HG03460 (cell line): ENCODE data around the gene TENM4.

Source experiments
- ATAC-seq: cut with Tn5 transposase; IDR thresholded peaks from one replicate; pipeline ENCODE4 v1.9.1; 2021; ENCODE audit not compliant: unreplicated experiment

Gene TENM4

DNA sequence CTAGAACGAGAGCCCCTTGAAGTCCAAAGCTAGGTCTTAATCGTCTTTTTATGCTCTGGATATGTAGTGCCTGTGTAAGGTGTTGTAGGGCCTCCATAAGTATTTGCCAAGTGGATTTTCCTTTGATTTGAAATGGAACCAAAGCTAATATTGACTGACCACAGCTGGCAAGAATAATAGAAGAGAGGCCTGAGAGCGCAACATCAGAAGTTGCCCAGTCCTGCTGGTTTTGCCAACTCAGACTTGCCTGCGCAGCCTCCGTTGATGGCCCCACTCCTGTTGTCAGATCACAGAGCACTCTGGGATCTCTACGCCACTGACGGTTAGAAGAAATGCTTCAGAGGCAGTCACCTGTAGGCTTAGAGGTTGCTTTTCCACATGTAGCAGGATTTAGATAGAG is 251.2 kb downstream of the TENM4 start:
- ATAC-seq = no peak

DNA sequence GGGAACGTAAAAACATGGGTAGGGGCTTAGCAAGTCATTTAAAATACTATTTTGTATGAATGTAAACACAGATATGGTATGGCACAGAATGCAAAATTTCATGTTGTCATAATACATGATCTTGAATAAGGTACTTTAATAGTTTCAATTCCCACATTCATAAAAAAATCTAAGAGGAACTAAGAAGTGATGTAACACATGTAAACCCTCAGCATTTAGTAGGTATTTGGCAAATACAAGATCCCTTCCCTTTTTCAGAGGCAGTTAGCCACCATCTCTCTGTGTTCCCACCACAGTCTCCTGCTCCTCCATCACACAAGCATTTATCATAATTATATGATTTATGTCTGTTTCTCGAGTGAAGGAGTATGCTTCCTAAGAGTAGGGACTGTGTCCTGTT is 251.8 kb downstream of the TENM4 start:
- ATAC-seq = no peak

DNA sequence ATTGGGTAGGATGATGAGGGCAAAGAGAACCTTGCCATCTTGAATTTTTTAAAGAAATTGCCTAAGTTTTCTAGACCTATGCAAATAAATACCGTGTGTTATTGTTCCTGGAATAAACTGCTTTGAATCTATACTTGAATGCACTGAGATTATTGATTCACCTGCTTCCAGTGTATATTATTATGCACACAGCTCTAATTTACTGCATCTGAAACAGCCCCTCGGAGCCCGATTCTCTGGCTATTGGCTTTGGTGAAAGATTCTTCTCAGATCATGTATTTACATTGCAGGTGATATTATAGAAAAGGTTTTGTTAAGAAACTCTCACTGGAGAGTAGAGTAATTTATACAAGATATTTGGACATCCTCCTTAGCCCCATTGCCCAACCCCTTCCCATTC is 254.2 kb downstream of the TENM4 start:
- ATAC-seq = no peak

DNA sequence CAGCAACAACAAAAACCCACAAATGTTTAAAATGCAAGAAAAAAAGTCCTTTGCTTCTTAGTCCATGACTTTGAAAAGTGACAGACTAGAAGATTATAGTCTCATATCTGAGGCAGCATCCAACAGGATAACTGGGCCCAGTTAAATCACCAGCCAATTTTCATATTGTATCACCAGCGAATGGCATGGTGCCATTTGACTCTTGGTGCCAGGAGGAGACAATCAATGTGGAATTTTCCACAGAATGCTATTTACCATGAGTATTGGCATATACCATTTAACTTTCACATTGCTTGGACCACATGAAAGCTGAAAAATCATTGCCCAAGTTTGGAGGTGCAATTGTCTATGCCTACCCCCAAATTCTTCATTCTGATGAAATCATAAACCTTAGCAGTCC is 255.5 kb downstream of the TENM4 start:
- ATAC-seq = no peak

DNA sequence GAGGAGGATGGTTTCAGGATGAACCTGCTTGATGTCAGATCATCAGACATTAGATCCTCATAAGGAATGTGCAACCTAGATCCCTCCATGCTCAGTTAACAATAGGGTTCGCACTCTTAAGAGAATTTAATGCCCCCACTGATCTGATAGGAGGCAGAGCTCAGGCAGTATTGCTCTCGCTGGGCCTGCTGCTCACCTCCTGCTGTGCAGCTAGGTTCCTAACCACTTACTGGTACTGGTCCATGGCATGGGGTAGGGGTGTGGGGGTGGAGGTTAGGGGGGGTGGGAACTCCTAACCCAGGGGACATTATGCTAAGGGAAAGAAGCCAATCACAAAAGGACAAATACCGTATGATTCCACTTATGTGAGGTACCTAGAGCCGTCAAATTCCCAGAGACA is 256.5 kb downstream of the TENM4 start:
- ATAC-seq = no peak

DNA sequence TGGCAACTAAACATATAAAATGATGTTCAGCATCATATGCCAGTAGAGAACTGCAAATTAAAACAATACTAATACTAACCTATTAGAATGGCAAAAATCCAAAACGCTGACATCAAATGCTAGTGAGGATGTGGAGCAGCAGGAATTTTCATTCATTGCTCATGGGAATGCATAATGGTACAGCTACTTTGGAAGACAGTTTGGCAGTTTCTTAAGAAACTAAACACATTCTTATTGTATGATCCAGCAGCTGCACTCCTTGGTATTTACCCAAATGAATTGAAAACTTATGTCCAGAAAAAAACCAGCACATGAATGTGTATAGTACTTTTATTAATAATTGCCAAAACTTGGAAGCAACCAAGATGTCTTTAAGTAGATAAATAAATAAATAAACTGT is 258.0 kb downstream of the TENM4 start:
- ATAC-seq = no peak

DNA sequence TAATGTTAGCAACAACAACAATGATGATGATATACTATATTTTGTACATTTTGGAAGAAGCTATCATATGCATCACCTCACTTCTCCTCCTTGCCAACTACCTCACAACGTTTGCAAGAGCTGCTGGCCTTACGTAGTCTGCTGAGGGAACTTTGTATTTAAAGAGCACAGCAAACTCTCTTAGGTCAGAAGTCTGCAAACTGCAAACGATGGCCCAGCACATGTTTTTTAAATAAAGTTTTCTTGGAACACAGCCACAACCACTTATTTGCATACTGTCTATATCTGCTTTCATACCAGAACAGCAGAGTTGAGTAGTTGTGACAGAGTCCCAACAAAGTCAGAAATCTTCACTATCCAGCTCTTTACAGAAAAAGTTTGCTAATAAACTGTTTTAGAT is 261.7 kb downstream of the TENM4 start:
- no peak for ATAC-seq

DNA sequence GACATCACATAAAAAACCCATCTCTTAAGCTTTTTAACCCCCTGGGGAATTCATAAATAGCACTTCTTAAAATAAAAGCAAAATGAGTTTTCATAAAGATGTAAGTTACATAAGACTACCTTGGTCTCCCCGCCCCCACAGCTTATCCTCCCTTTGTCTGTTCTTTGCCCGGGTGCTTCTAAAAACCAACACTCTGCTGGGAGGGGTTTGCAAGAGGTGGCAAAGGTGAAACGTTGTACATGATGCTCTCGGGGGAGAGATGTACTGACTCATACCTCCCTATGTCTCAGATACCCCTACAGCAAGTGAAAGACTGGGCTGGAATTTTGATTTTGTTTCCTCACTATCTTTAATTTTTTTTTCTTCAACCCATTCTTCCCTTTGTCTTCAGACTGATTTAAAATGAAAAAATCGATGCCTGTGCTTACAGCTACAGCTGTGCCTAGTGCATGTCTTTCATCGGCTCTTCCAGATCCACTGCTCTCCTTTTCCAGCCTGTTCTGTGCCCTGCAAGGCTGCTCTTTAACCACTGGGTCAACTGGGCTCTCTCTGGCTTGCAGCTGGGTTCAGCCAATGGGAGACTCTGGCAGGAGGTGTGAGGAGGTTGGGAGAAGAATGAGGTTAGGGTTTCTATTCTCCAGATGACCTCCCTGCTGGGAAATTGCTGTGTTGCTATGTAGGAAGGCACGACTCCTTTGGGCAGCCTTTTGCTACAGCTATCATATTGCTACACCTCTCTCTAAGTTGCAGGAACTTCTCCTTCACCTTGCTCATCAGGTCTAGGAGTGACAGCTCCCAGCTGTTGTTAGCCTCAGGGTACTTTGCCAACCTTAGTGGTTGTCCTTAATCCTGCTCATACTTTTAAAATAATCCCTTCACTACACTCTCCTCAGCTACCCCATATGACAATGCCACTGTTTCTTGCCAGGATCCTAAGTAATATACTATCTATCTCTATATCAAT is 266.5 kb downstream of the TENM4 start:
- ATAC-seq = no peak

DNA sequence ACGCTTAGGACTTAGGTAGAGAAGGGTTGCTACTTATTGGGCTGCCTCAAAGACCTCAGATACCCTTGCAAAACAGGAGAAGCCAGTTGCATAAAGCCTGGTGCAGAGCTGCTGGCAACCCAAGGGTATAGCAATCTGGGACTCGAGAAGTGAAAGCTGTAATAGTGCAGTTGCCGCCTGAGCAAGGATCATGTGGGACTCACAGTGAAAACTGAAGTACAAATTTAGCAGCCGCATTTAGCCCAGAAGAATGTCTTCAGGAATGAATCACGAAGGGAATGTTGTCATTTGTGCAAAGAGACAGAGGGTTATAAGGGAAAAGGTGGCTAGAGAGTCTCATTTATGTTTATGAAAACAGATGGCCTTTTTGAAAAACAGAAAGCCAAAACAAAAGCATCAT is 267.2 kb downstream of the TENM4 start:
- no peak for ATAC-seq

DNA sequence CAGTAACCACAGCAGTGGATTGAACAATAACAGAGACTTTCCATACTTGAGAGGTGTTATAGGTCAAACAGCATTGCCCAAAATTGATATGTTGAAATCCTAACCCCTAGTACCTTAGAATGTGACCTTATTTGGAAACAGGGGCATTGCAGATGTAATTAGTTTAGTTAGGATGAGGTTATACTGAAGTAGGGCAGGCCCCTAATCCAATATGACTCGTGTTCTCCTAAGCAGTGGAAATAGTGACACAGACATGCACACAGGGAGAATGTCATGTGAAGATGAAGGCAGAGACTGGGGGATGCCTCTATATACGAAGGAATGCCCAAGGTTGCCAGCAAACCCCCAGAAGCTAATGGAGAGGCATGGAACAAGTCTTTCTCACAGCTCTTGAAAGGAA is 270.5 kb downstream of the TENM4 start:
- ATAC-seq = no peak

DNA sequence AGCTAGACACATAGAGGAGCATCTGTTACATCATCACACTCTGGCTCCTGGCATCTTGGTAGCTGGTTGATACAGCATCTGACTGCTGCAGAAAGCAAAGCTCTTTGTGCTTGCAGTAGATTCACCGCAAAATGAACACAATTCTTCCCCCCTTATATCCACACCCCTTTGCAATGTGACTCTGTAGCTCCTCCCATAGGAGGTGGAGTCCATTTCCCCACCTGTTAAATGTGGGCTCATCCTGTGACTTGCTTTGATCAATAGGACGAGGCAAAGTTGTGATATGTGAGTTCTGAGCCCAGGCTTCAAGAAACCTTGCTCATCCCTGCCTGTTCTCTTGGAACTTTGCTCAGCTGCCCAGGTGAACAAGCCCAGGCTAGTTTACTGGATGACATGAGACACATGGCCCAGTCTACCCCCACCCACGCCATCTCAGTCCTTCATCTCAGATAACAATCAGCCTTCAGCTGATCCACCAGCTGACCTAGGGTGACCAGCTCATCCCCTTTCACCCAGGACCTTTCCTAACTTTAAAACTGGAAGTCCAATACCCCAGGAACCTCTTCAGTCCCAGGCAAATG is 272.2 kb downstream of the TENM4 start:
- ATAC-seq = no peak

DNA sequence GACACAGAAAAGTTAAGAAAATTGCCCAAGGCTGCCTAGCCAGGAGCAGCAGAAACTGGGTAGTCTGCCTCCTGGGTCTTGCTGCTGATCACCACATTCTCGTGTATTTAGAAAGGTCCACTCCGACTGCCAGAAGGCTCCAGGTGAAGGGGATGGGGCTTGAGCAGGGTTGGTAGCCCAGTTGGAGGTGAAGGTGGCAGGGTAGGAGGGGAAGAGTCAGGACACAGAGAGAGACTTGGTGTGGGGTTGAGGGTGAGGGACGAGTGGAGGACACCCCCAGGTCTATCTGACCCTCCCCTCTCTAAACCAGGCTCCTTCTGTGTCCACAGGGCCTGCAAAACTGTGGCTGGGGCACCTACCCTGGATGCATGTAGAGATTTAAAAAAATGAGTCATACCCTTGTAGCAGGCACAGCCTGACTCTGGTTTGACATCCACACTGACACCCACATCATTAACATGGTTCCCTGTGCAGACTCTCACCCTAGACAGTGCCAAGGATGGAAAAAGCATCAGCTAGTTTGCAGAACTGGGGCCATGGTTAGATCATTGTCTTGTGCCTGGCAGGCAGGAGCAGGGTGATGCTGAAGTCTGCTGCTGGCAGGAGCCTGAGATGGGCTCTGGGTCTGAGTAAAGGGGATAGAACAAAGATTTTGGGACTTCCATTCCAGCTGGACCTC is 273.2 kb downstream of the TENM4 start:
- ATAC-seq = no peak

DNA sequence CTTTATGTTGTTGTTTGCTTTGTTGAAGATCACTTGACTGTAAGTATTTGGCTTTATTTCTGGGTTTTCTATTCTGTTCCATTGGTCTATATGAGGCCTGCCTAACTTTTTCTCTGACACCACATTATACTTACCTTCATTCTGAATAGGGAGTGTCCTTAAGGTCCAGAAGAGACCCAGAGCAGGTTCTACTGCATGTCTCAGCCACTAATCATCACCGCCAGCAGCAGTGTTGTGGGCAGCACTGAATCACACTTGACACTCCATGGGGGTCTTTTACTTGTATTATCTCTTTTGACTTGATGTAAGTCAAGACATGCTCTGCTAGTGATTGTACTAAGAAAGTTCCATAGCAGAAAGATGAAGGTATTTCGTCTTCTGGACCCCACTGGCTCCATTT is 274.9 kb downstream of the TENM4 start:
- ATAC-seq = no peak

DNA sequence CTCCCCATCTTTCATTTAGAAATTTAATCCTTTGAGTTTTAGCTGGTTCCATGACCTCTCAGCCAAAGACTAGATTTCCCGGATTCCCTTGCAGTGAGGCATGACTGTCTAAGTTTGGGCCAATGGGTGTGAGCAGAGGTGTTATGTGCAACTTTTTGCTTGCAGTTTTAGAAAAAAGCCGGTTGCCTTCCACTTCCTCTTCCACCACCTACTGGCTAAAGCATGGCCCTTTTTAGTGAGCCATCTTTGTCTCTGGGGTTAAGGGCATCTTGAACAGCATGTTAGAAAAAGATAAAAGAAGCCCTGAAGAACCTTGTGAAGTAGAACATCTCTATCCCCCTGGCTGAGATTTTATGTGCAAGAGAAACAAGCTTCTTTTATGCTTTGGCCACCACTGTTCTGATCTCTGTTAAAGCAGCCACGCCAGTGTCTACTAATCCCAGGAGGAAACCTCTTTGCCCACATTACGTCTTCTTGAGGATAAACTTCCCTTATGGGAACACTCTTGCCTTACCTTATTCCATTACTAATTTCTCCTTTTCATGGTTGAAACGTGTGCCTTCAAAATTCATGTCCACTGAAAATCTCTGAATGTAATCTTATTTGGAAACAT is 279.9 kb downstream of the TENM4 start:
- ATAC-seq = no peak

DNA sequence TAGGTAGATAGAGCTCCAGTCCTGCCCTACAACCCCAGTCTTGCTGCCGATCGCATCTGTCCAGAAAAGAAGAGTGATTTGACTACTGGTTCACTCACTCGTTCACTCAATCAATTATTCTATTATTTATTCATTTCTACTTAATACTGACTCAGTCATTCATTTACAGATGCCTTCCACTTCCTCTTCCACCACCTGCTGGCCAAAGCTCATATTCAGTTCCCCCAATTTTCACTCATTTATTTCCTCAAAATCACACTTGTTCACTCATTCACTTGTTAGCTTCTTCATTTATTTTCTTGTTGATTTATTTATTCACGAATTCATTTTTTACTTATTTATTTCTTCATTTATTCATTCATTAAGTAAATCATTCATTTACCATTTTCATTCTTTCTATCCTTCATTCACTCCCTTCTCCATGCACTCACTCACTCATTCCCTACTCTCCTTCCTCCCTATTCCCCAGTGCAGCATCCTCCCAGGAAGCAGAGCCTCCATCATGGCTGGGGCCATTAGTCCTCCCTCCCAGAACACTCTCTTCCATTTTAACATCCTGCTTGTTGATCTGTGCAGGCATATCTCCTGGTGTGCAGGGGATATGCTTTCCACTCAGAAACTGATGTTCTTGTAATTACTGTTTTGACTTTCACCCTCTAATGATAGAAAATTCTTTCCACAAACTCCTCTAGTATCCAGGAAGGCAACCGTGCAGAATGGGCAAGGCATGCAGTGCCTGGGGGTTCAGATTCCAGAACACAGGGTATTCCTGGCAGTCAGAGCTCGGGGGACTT is 281.0 kb downstream of the TENM4 start:
- ATAC-seq = no peak

DNA sequence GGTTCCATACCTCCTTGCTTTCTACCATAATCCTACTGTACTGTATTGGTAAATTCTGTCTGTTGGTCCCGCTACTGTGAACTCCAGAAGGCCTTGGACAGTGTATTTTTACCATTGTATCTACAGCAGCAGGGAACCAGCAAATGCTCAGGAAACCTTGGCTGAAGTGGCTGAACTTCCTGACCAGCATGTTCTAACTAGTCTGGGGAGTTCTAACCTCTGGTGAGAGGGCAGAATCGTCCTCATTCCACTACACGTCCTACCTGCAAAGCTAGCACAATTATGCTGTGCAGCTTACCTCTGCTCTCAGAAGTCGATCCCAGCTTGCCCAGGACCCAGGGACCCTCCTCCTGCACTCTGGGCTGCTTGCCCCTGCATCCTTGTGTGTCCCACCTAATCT is 283.1 kb downstream of the TENM4 start:
- ATAC-seq = no peak

DNA sequence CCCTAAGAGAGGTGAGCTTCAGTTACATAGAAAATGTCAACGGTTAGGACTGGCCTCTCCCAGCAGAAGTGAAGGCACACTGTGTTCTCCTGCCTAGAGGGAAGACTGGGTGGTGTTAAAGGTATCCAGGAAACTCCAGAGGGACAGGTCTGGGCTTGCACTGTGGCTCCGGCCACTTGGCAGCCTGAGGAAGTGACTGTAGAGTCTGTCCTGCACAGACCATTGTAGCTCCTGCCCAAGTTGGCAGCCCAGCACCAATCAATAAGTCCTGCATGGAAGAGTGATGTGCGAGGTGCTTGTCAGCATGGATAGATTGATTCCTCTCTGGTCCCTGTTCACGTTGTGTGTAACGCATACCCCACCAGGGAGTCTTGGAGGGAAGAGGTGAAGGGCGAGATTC is 284.8 kb downstream of the TENM4 start:
- ATAC-seq = no peak

DNA sequence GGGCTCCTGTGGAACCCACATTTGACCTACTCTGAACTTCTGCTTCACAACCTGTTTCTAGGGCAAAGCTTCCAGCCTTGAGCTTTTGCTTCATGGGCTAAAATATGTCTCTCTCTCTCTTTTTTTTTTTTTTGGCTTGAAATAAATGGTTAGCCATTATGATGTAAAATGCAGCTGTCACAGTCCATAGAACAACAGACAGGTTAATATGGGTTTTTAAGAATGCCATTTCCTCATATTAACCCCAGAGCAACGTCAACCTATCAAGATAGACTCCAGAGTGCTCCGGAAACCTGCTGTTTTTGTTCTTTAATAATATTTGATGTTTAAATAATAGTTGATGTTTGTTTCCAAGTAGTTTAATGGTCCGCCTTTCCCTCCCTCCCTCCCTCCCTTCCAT is 285.6 kb downstream of the TENM4 start:
- ATAC-seq = no peak

DNA sequence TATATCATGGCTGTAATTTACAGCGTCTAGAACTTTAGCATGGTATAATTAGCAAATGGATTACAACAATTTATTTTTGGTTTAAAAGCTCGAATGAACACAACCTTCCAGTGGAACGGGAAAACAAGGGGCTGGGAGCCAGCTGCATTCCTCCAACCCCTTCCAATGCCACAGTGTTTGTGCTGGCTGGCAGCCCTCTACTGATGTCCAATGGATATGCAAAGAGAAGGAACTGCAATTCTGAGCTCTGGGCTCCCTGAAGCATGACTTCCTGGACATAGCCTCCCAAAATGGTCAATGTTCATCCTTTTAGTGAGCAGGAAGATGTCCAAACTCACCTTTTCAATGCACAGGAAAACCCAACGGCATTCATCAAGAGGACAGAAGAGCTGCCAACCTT is 288.3 kb downstream of the TENM4 start:
- ATAC-seq = no peak

DNA sequence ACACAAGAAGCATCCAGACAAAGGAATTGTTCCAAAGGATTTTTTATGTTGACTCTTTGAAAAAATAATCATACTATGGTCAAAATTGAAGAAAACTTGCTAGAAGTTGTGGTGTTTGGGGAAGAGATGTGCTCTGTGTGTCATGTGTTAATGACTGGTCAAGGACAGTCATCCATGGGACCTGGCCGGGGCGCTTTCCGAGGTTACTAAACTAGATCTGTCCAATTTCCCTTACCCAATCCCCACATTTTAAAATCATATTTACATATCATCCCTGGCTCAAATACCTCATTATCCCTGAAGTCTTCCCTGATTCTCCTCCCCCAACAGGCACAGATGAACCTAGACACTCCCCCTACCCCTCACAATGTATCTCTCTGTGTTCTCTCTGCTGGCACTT is 289.4 kb downstream of the TENM4 start:
- ATAC-seq = no peak

DNA sequence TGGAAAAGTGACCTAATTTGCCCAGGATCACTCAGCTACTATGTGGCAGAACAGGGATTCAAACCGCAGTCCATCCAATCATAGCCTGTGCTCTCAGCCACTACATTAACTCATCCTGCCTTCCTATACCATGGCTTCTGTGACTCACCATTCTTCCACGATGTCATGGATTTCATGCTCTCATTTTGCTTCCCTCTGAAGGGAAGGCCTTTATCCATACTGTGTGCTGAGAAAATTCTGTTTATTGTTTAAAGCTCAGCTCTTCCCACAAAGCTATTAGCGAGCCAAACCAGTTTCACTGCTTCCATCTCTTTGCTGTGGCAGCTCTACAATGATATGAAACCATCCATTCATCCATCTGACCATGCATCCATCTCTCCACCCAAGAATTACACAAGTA is 289.9 kb downstream of the TENM4 start:
- no peak for ATAC-seq
